Keratinocyte (primary cell): Measurements from ENCODE around the gene CCDC194. TPM values are rescaled to one million over a fixed set of nuclear protein-coding genes. Genes with fewer than 3 reads are reported as not detected.

Source experiments
- DNase-seq: peaks from one replicate; pipeline ENCODE4 v3.0.0-alpha.2; 2011; ENCODE audit warnings: low read depth, missing footprints, low spot score
- FAIRE-seq: peaks from 2 replicates; lab custom pipeline; 2011; peaks lifted over from hg19 to GRCh38; lab: Jason Lieb, UNC
- H2AFZ ChIP-seq: 2 replicates; pipeline ENCODE4 v1.6.0; 2012; ENCODE audit warnings: low read length, control low read depth, inconsistent platforms; ENCODE audit not compliant: control insufficient read depth
- H3K27ac ChIP-seq: 2 replicates; pipeline ENCODE4 v1.5.1; 2011; ENCODE audit warnings: low read length; ENCODE audit not compliant: control insufficient read depth, insufficient read depth
- H3K27me3 ChIP-seq: 3 replicates; pipeline ENCODE4 v1.6.0; 2011; ENCODE audit warnings: low read length; ENCODE audit not compliant: control insufficient read depth, insufficient read depth; ENCODE audit errors: extremely low read depth
- H3K36me3 ChIP-seq, 2 experiments: 2 replicates in 1 of 2; 3 replicates in 1 of 2; pipeline ENCODE4 v1.5.1; 2011; ENCODE audit warnings: low read length in 2 of 2, mild to moderate bottlenecking in 1 of 2; ENCODE audit not compliant: control insufficient read depth in 2 of 2, insufficient read depth in 2 of 2; ENCODE audit errors: extremely low read depth in 1 of 2
- H3K4me1 ChIP-seq: 3 replicates; pipeline ENCODE4 v1.5.1; 2011; ENCODE audit warnings: low read length; ENCODE audit not compliant: control insufficient read depth, insufficient read depth; ENCODE audit errors: extremely low read depth
- H3K4me2 ChIP-seq: 3 replicates; pipeline ENCODE4 v1.6.0; 2011; ENCODE audit warnings: low read depth, low read length; ENCODE audit not compliant: control insufficient read depth, insufficient read depth; ENCODE audit errors: extremely low read depth
- H3K4me3 ChIP-seq, 3 experiments: fragments of 200-600 bp in 1 of 3; sonication (generic) in 1 of 3; 2 replicates in 2 of 3; 3 replicates in 1 of 3; pipeline ENCODE4 v1.5.1; 2011 to 2016; ENCODE audit warnings: low read length in 3 of 3, mild to moderate bottlenecking in 3 of 3, control low read depth in 2 of 3, inconsistent platforms in 1 of 3, low read depth in 1 of 3, mixed read lengths in 1 of 3, mixed run types in 1 of 3, moderate library complexity in 1 of 3; ENCODE audit not compliant: control insufficient read depth in 2 of 3, insufficient read depth in 2 of 3; ENCODE audit errors: extremely low read depth in 1 of 3
- H3K79me2 ChIP-seq: 2 replicates; pipeline ENCODE4 v1.6.0; 2012; ENCODE audit warnings: low read length; ENCODE audit not compliant: control insufficient read depth, insufficient read depth
- H3K9ac ChIP-seq: 3 replicates; pipeline ENCODE4 v1.6.0; 2011; ENCODE audit warnings: low read length; ENCODE audit not compliant: control insufficient read depth, insufficient read depth; ENCODE audit errors: extremely low read depth
- H3K9me1 ChIP-seq: 3 replicates; pipeline ENCODE4 v1.6.0; 2011; ENCODE audit warnings: low read length; ENCODE audit not compliant: control insufficient read depth, insufficient read depth; ENCODE audit errors: extremely low read depth
- H3K9me3 ChIP-seq: 2 replicates; pipeline ENCODE4 v1.5.1; 2012; ENCODE audit warnings: low read depth, low read length; ENCODE audit not compliant: control insufficient read depth
- H4K20me1 ChIP-seq: 3 replicates; pipeline ENCODE4 v1.6.0; 2011; ENCODE audit warnings: low read length; ENCODE audit not compliant: control insufficient read depth, insufficient read depth; ENCODE audit errors: extremely low read depth
- EZH2 ChIP-seq: IDR thresholded peaks from one replicate; pipeline ENCODE4 v1.6.1; 2012; ENCODE audit warnings: inconsistent platforms, mild to moderate bottlenecking, low read length, moderate library complexity
- dilution Hi-C: fragments of 300-500 bp; cut with MboI; formaldehyde crosslinking; loops from one replicate; pipeline ENCODE4 v1.7.0; 2020; ENCODE audit warnings: low sequenced_read_pairs; ENCODE audit not compliant: extremely low pct_ligation_motif_present
- polyA plus RNA-seq, 5 experiments: library from polyadenylated mRNA; depleted of rRNA in 3 of 5; stranded (reverse) in 3 of 5; stranded (forward) in 1 of 5; unstranded in 1 of 5; fragments of >200 nt; gene quantifications; 1 replicate in 1 of 5; 2 replicates in 3 of 5; 3 replicates in 1 of 5; pipeline versions ENCODE4 v1.2.1 to v1.2.3, GENCODE V29; 2011 to 2012; ENCODE audit warnings: missing spikeins in 2 of 5, low read depth in 1 of 5, low replicate concordance in 1 of 5
- TF ChIP-seq, protein P1 (sequence below), 3 experiments: IDR thresholded peaks in 1 of 3; conservative IDR thresholded peaks in 1 of 3; optimal IDR thresholded peaks in 1 of 3; 2 replicates in 2 of 3; 3 replicates in 1 of 3; pipeline versions ENCODE3 to v1.5.1; 2011; ENCODE audit warnings: low read length in 3 of 3, mild to moderate bottlenecking in 3 of 3, moderate library complexity in 2 of 3, control low read depth in 1 of 3, inconsistent platforms in 1 of 3; ENCODE audit not compliant: insufficient read depth in 2 of 3; ENCODE audit errors: extremely low read depth in 1 of 3

The CCDC194 gene
- polyA plus RNA-seq, 1 donor (not counting 4 experiments of a cell fraction or from before 2014, with no cell fraction given): not detected

DNA sequence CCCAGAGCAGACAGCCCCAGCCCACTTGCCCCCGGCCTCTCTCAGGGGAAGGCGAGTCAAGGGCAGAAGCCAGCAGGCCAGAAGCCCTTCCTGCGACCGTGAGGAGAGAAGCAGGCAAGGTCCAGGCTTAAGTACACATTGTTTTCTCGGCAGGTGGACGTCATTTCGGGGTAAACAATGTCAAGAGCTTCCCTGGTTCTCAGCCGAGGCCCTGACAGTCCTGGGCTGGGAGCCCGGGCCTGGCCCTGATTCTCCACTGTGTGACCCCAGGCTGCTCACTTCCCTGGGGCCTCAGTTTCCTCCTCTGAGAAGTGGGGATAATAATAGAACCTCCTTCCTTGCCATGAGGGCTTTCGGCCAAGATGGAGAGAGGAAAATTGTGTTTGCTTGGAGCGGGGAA is 36.3 kb downstream of the CCDC194 start:
- Histone ChIP-seq H3K9me3 (no peaks in the 10 kb centered on the region), H3K9me1 (no peaks in the 10 kb centered on the region), H3K4me1 (no peaks in the 10 kb centered on the region), H3K4me2 (no peak overlapping the region), H3K27ac (no peak overlapping the region), H3K36me3 (no peaks in the 10 kb centered on the region), H3K4me3 (no peak overlapping the region), H3K27me3 (no peaks in the 10 kb centered on the region), H4K20me1 (no peaks in the 10 kb centered on the region), H2AFZ (no peak overlapping the region), H3K9ac (no peak overlapping the region), H3K79me2 (no peaks in the 10 kb centered on the region)
- dilution Hi-C loops: no loop called here
- no peak for FAIRE-seq
- TF ChIP-seq, protein P1, sequence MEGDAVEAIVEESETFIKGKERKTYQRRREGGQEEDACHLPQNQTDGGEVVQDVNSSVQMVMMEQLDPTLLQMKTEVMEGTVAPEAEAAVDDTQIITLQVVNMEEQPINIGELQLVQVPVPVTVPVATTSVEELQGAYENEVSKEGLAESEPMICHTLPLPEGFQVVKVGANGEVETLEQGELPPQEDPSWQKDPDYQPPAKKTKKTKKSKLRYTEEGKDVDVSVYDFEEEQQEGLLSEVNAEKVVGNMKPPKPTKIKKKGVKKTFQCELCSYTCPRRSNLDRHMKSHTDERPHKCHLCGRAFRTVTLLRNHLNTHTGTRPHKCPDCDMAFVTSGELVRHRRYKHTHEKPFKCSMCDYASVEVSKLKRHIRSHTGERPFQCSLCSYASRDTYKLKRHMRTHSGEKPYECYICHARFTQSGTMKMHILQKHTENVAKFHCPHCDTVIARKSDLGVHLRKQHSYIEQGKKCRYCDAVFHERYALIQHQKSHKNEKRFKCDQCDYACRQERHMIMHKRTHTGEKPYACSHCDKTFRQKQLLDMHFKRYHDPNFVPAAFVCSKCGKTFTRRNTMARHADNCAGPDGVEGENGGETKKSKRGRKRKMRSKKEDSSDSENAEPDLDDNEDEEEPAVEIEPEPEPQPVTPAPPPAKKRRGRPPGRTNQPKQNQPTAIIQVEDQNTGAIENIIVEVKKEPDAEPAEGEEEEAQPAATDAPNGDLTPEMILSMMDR (optimal IDR thresholded peaks at IDR 0.05 in 1 of 3, IDR thresholded peaks at IDR 0.05 in 1 of 3, conservative IDR thresholded peaks at IDR 0.05 in 1 of 3; ENCODE audit: extremely low read depth in 1 of 3, insufficient read depth in 2 of 3, low read length in 3 of 3): no peak
- no peak for TF ChIP-seq EZH2
- no peak for DNase-seq

DNA sequence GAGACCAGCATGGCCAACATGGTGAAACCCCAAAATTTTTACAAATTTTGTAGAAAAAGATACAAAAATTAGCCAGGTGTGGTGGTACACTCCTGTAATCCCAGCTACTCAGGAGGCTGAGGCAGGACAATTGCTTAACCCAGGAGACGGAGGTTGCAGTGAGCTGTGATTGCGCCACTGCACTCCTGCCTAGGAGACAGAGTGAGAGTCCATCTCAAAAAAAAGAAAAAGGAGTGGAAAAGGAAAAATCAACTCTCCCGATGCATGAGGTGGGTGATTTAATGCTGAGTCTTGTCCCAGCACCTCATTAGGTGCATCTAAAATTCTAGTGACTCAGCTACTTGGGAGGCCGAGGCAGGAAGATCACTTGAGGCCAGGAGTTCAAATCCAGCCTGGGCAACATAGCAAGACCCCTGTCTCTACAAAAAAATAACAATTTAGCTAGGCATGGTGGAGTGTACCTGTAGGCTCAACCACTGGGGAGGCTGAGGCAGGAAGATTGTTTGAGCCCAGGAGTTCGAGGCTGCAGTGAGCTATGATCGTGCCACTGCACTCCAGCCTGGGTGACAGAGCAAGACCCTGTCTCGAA is 36.8 kb downstream of the CCDC194 start:
- Histone ChIP-seq H2AFZ (no peak overlapping the region), H3K36me3 (no peaks in the 10 kb centered on the region), H4K20me1 (no peaks in the 10 kb centered on the region), H3K4me3 (no peak overlapping the region), H3K27me3 (no peaks in the 10 kb centered on the region), H3K9me3 (no peaks in the 10 kb centered on the region), H3K9me1 (no peaks in the 10 kb centered on the region), H3K27ac (no peak overlapping the region), H3K79me2 (no peaks in the 10 kb centered on the region), H3K4me1 (no peaks in the 10 kb centered on the region), H3K9ac (no peak overlapping the region), H3K4me2 (no peak overlapping the region)
- DNase-seq (no peak), FAIRE-seq (no peak)
- TF ChIP-seq, protein P1 (optimal IDR thresholded peaks at IDR 0.05 in 1 of 3, IDR thresholded peaks at IDR 0.05 in 1 of 3, conservative IDR thresholded peaks at IDR 0.05 in 1 of 3; ENCODE audit: extremely low read depth in 1 of 3, insufficient read depth in 2 of 3, low read length in 3 of 3): no peak
- no peak for TF ChIP-seq EZH2
- dilution Hi-C loops: no loop called here
